Immature natural killer cell (primary cell): Measurements from ENCODE around the gene ABCC1. TPM values are rescaled to one million over a fixed set of nuclear protein-coding genes. Genes with fewer than 3 reads are reported as not detected.
"Not testable (repeated sequence)": the region's sequence is repeated elsewhere in the genome, so short reads cannot be mapped to it uniquely, and the experiment has no call there.

ENCODE experiments used
- DNase-seq, 3 donors: peaks; one replicate each; pipeline ENCODE4 v3.0.0; 2022; ENCODE audit warnings: mixed read lengths in 1 of 3
- H3K27ac Mint-ChIP-seq, 6 donors: one replicate each; pipeline ENCODE4 v1.8.0; 2020; ENCODE audit warnings: mixed read lengths in 6 of 6, mild to moderate bottlenecking in 5 of 6, inconsistent platforms in 4 of 6, moderate library complexity in 3 of 6
- H3K27me3 Mint-ChIP-seq, 3 donors: one replicate each; pipeline ENCODE4 v1.8.0; 2020 to 2021; ENCODE audit warnings: low read depth in 3 of 3, mild to moderate bottlenecking in 3 of 3, mixed read lengths in 3 of 3, moderate library complexity in 3 of 3, inconsistent platforms in 1 of 3
- H3K36me3 Mint-ChIP-seq, 3 donors: one replicate each; pipeline ENCODE4 v1.8.0; 2020; ENCODE audit warnings: mixed read lengths in 3 of 3, inconsistent platforms in 2 of 3, mild to moderate bottlenecking in 2 of 3
- H3K4me1 Mint-ChIP-seq, 2 donors: one replicate each; pipeline ENCODE4 v1.8.0; 2020; ENCODE audit warnings: inconsistent platforms in 2 of 2, mild to moderate bottlenecking in 2 of 2, mixed read lengths in 2 of 2, moderate library complexity in 1 of 2
- H3K4me3 Mint-ChIP-seq, 5 donors: one replicate each; pipeline ENCODE4 v1.8.0; 2020; ENCODE audit warnings: mild to moderate bottlenecking in 5 of 5, mixed read lengths in 5 of 5, inconsistent platforms in 3 of 5, moderate library complexity in 3 of 5
- H3K9me3 Mint-ChIP-seq, 6 donors: one replicate each; pipeline ENCODE4 v1.8.0; 2020; ENCODE audit warnings: mild to moderate bottlenecking in 6 of 6, mixed read lengths in 6 of 6, inconsistent platforms in 4 of 6, moderate library complexity in 3 of 6
- polyA plus RNA-seq, 3 donors: library from polyadenylated mRNA; unstranded; fragments of 300-500 nt; fragmentation: Illumina TruSeq; gene quantifications; one replicate each; pipeline ENCODE4 v1.2.3, GENCODE V29; 2021

ABCC1 gene
- polyA plus RNA-seq, 3 donors from 2014 or later = 2.3 to 3.6 (median 2.3) TPM

GRCh38 chr16:16166949-16167348 lies 217.5 kb downstream of the ABCC1 start:
- Mint-ChIP-seq H3K4me3 (no peak overlapping the region), H3K27ac (no peak overlapping the region), H3K36me3 (no peaks in the 10 kb centered on the region), H3K27me3 (peaks cover 0 to 2% (median 0%) of the 10 kb centered on the region in 3 donors), H3K9me3 (no peaks in the 10 kb centered on the region), H3K4me1 (no peaks in the 10 kb centered on the region)
- no peak for DNase-seq

DNA sequence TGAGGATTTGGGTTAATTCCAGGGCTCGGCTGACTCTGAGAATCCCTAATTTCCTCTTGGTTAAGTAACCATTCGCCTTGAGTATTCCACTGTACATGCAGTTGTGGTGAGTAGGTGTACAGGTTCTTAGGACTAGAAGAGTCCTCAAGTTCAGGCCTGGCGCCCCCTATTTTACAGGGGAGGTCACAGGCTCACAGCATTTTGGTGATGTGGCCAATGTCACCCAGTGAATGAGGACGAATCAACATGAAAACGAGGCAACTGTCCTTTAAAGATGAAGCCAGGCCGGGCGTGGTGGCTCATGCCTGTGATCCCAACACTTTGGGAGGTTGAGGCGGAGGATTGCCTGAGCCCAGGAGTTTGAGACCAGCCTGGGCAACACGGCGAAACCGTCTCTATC lies 218.5 kb downstream of the ABCC1 start:
- H3K9me3 Mint-ChIP-seq = no peaks in the 10 kb centered on the region
- DNase-seq = no peak
- H3K4me3 Mint-ChIP-seq = no peak overlapping the region
- no peaks in the 10 kb centered on the region for H3K4me1 Mint-ChIP-seq
- no peak overlapping the region for H3K27ac Mint-ChIP-seq
- H3K27me3 Mint-ChIP-seq = peaks cover 0 to 2% (median 0%) of the 10 kb centered on the region in 3 donors
- no peaks in the 10 kb centered on the region for H3K36me3 Mint-ChIP-seq

DNA sequence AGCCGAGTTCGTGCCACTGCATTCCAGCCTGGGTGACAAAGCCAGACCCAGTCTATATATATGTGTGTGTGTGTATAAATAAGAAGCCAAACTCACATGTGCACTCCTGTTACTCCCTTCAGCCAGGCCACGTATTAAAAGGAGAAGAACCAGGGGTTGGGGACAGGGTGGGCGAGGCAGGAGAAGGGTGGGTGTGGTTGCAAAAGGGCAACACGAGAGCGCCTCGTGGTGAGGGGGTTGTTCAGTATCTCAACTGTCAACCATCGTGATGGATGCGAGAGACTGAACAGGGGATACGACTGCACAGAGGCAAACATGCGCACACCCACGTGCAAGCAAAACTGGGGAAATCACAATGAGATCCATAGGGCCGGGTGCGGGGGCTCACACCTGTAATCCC lies 219.0 kb downstream of the ABCC1 start:
- Mint-ChIP-seq H3K27me3 (peaks cover 0 to 2% (median 0%) of the 10 kb centered on the region in 3 donors), H3K27ac (peak overlapping the region in 1 of 6 donors; percentile 56), H3K4me3 (no peak overlapping the region), H3K9me3 (no peaks in the 10 kb centered on the region), H3K36me3 (no peaks in the 10 kb centered on the region), H3K4me1 (no peaks in the 10 kb centered on the region)
- no peak for DNase-seq

GRCh38 chr16:16169615-16170014 lies 220.2 kb downstream of the ABCC1 start:
- Mint-ChIP-seq H3K27me3 (peaks cover 0 to 2% (median 0%) of the 10 kb centered on the region in 3 donors), H3K27ac (no peak overlapping the region), H3K4me1 (no peaks in the 10 kb centered on the region), H3K4me3 (no peak overlapping the region), H3K36me3 (no peaks in the 10 kb centered on the region), H3K9me3 (no peaks in the 10 kb centered on the region)
- DNase-seq = no peak

GRCh38 chr16:16171332-16171919 lies 222.0 kb downstream of the ABCC1 start:
- H3K27me3 Mint-ChIP-seq = peaks cover 0 to 3% (median 0%) of the 10 kb centered on the region in 3 donors
- H3K4me1 Mint-ChIP-seq = no peaks in the 10 kb centered on the region
- H3K9me3 Mint-ChIP-seq = no peaks in the 10 kb centered on the region
- no peak overlapping the region for H3K4me3 Mint-ChIP-seq
- no peak overlapping the region for H3K27ac Mint-ChIP-seq
- H3K36me3 Mint-ChIP-seq = no peaks in the 10 kb centered on the region
- no peak for DNase-seq

DNA sequence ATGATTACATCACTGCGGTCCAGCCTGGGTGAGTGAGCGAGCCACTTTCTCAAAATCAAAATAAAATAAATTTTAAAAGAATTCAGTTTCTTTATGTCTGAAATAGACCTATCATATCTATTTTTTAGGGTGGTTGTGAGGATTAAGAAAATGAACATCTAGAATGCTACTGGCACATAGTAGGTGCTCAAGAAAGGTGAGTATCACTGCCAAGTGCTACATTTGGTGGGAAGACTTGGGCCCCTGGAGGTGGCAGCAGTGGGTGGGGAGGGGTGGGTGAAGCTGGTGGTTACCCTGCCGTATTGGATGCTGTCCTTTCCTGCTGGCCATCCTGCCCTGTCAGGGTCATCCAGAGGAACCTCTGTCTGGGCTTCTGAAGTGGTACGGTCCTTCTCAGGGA lies 223.6 kb downstream of the ABCC1 start:
- H3K4me1 Mint-ChIP-seq = no peaks in the 10 kb centered on the region
- DNase-seq = no peak
- H3K36me3 Mint-ChIP-seq = no peaks in the 10 kb centered on the region
- peaks cover 0 to 3% (median 0%) of the 10 kb centered on the region in 3 donors for H3K27me3 Mint-ChIP-seq
- H3K27ac Mint-ChIP-seq = no peak overlapping the region
- no peaks in the 10 kb centered on the region for H3K9me3 Mint-ChIP-seq
- no peak overlapping the region for H3K4me3 Mint-ChIP-seq

DNA sequence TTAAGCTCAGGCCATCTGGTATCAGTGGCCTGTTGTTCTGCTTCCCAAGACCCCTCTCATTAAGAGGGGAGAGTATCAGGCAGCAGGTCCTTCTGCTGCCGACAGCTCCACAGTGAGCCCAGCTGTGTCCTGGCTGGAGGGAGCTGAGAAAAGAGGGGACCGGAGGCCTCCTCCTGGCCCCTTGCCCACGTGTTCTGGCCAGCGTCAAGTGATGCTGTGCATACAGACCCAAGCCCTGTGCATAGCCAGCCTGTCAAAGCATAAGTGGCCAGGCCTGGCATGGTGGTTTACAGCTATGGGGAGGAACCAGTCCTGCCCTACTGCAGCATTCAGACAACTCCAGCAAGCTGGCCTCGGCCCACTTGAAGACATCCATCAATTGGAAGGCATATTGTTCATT lies 225.9 kb downstream of the ABCC1 start:
- Mint-ChIP-seq H3K4me3 (no peak overlapping the region), H3K36me3 (no peaks in the 10 kb centered on the region), H3K9me3 (peaks cover 0 to 2% (median 0%) of the 10 kb centered on the region in 6 donors), H3K27ac (no peak overlapping the region), H3K4me1 (no peaks in the 10 kb centered on the region), H3K27me3 (peaks cover 0 to 3% (median 0%) of the 10 kb centered on the region in 3 donors)
- no peak for DNase-seq

- H3K4me1 Mint-ChIP-seq = no peaks in the 10 kb centered on the region
- peaks cover 0 to 2% (median 0%) of the 10 kb centered on the region in 6 donors for H3K9me3 Mint-ChIP-seq
- H3K27ac Mint-ChIP-seq = no peak overlapping the region
- no peak for DNase-seq
- no peak overlapping the region for H3K4me3 Mint-ChIP-seq
- H3K36me3 Mint-ChIP-seq = no peaks in the 10 kb centered on the region
- H3K27me3 Mint-ChIP-seq = peaks cover 0 to 1% (median 0%) of the 10 kb centered on the region in 3 donors
Observed at GRCh38 chr16:16176328-16176727, 226.9 kb downstream of the ABCC1 start.

- H3K4me3 Mint-ChIP-seq = no peak overlapping the region
Observed at GRCh38 chr16:16178455-16179162, 229.2 kb downstream of the ABCC1 start.

DNA sequence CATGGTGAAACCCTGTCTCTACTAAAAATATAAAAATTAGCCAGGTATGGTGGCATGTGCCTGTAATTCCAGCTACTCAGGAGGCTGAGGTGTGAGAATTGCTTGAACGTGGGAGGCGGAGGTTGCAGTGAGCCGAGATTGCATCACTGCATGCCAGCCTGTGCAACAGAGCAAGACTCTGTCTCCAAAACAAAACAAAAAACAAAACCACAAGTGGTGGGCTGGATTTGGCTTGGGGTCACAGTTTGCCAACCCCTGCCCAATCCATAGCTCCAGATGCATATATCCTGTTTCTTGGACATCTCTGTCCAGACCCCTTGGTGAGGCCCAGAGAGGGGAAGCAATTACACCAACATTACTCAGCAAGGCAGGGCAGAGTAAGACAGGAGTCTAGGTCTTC lies 232.3 kb downstream of the ABCC1 start:
- H3K27me3 Mint-ChIP-seq, H3K9me3 Mint-ChIP-seq, H3K4me1 Mint-ChIP-seq, DNase-seq, H3K4me3 Mint-ChIP-seq, H3K27ac Mint-ChIP-seq, H3K36me3 Mint-ChIP-seq: not testable (repeated sequence)

More at GRCh38 chr16:16178455-16179162, 229.2 kb downstream of the ABCC1 start:
- no peak overlapping the region for H3K27ac Mint-ChIP-seq
- no peaks in the 10 kb centered on the region for H3K4me1 Mint-ChIP-seq
- H3K9me3 Mint-ChIP-seq = peaks cover 0 to 2% (median 0%) of the 10 kb centered on the region in 6 donors
- no peaks in the 10 kb centered on the region for H3K36me3 Mint-ChIP-seq
- no peak for DNase-seq
- H3K27me3 Mint-ChIP-seq = peaks cover 0 to 2% (median 1%) of the 10 kb centered on the region in 3 donors

DNA sequence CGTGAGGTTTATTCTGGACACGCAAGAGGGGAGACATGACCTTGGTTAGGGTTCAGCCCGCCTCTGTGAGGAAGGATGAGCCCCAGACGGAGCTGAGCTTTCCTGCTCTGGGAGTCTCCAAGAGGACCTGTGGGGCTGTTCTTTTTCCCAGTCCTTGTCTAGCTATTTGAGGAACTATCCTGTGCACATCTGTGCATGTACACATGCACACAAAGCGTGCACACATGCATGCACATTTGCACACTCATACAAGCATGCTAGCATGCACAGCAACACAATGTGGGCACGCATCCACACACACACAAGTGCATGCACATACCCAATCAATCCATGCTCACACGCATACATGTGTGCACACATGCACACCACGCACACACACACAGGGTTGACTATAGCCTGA lies 233.5 kb downstream of the ABCC1 start:
- no peaks in the 10 kb centered on the region for H3K4me1 Mint-ChIP-seq
- no peak overlapping the region for H3K27ac Mint-ChIP-seq
- no peaks in the 10 kb centered on the region for H3K36me3 Mint-ChIP-seq
- peaks cover 0 to 2% (median 0%) of the 10 kb centered on the region in 3 donors for H3K27me3 Mint-ChIP-seq
- peaks cover 0 to 2% (median 0%) of the 10 kb centered on the region in 6 donors for H3K9me3 Mint-ChIP-seq
- H3K4me3 Mint-ChIP-seq = no peak overlapping the region
- DNase-seq = no peak

GRCh38 chr16:16183562-16183961 lies 234.1 kb downstream of the ABCC1 start:
- DNase-seq = no peak
- H3K4me1 Mint-ChIP-seq = no peaks in the 10 kb centered on the region
- H3K36me3 Mint-ChIP-seq = no peaks in the 10 kb centered on the region
- H3K4me3 Mint-ChIP-seq = no peak overlapping the region
- no peak overlapping the region for H3K27ac Mint-ChIP-seq
- peaks cover 0 to 2% (median 0%) of the 10 kb centered on the region in 6 donors for H3K9me3 Mint-ChIP-seq
- peaks cover 0 to 2% (median 0%) of the 10 kb centered on the region in 3 donors for H3K27me3 Mint-ChIP-seq

GRCh38 chr16:16184594-16184993 lies 235.2 kb downstream of the ABCC1 start:
- Mint-ChIP-seq H3K36me3 (no peaks in the 10 kb centered on the region), H3K27ac (no peak overlapping the region), H3K9me3 (no peaks in the 10 kb centered on the region), H3K4me3 (no peak overlapping the region), H3K27me3 (peaks cover 0 to 2% (median 0%) of the 10 kb centered on the region in 3 donors), H3K4me1 (no peaks in the 10 kb centered on the region)
- no peak for DNase-seq

- no peaks in the 10 kb centered on the region for H3K9me3 Mint-ChIP-seq
- peaks cover 0 to 2% (median 0%) of the 10 kb centered on the region in 3 donors for H3K27me3 Mint-ChIP-seq
- no peak for DNase-seq
- H3K36me3 Mint-ChIP-seq = no peaks in the 10 kb centered on the region
- no peak overlapping the region for H3K4me3 Mint-ChIP-seq
- no peak overlapping the region for H3K27ac Mint-ChIP-seq
- H3K4me1 Mint-ChIP-seq = no peaks in the 10 kb centered on the region
Observed at GRCh38 chr16:16185095-16185494, 235.7 kb downstream of the ABCC1 start.
